Kidney (tissue), 14 donors: ENCODE measurements around the gene CBLN3. TPM values are rescaled to one million over a fixed set of nuclear protein-coding genes. Genes with fewer than 3 reads are reported as not detected.
"Not testable (repeated sequence)": the region's sequence is repeated elsewhere in the genome, so short reads cannot be mapped to it uniquely, and the experiment has no call there.

Experiments
- DNase-seq, 5 donors: peaks; one replicate each; pipeline ENCODE4 v3.0.0-alpha.2; 2013 to 2020
- FAIRE-seq: peaks from 2 replicates; lab custom pipeline; 2012; peaks lifted over from hg19 to GRCh38; lab: Jason Lieb, UNC
- H3K27ac ChIP-seq, 2 donors: one replicate each; pipeline ENCODE4 v1.7.0; 2013; ENCODE audit warnings: low read depth in 2 of 2, low read length in 2 of 2, inconsistent platforms in 1 of 2
- H3K27me3 ChIP-seq: one replicate; pipeline ENCODE4 v1.7.1; 2013; ENCODE audit warnings: low read length, inconsistent platforms; ENCODE audit not compliant: control insufficient read depth, insufficient read depth
- H3K36me3 ChIP-seq, 3 donors: one replicate each; pipeline versions ENCODE4 v1.7.0 to v1.7.1; 2013; ENCODE audit warnings: low read length in 3 of 3, control low read depth in 1 of 3, inconsistent platforms in 1 of 3; ENCODE audit not compliant: insufficient read depth in 3 of 3, control insufficient read depth in 2 of 3
- H3K4me1 ChIP-seq, 3 donors: one replicate each; pipeline versions ENCODE4 v1.7.0 to v1.7.1; 2013; ENCODE audit warnings: low read length in 3 of 3, inconsistent platforms in 1 of 3, low read depth in 1 of 3; ENCODE audit not compliant: control insufficient read depth in 2 of 3, insufficient read depth in 2 of 3
- H3K4me3 ChIP-seq, 3 donors: one replicate each; pipeline versions ENCODE4 v1.7.0 to v1.8.1; 2013; ENCODE audit warnings: low read length in 3 of 3, control low read depth in 1 of 3, inconsistent platforms in 1 of 3
- H3K9ac ChIP-seq, 3 donors: one replicate each; pipeline versions ENCODE4 v1.7.0 to v1.7.1; 2013; ENCODE audit warnings: low read length in 3 of 3, control low read depth in 1 of 3, inconsistent platforms in 1 of 3
- H3K9me3 ChIP-seq, 3 donors: one replicate each; pipeline versions ENCODE4 v1.7.0 to v1.7.1; 2013; ENCODE audit warnings: low read length in 3 of 3, control low read depth in 1 of 3, inconsistent platforms in 1 of 3; ENCODE audit not compliant: control insufficient read depth in 2 of 3, insufficient read depth in 1 of 3
- CTCF ChIP-seq: IDR thresholded peaks from 3 replicates; pipeline ENCODE4 v1.5.1; 2012; ENCODE audit warnings: mild to moderate bottlenecking, moderate library complexity, borderline replicate concordance; ENCODE audit not compliant: insufficient read depth; ENCODE audit errors: extremely low read depth
- intact Hi-C: fragments of 100-400 bp; cut with DNase I; formaldehyde crosslinking; loops from one replicate; pipeline ENCODE4 v1.11.1; 2022
- polyA plus RNA-seq: library from polyadenylated mRNA; stranded (reverse); fragments of 350-450 nt; fragmentation: Illumina TruSeq; extraction: RNeasy Lipid Tissue Mini Kit (QIAGEN cat#74804); gene quantifications from one replicate; pipeline ENCODE4 v1.2.3, GENCODE V29; 2014; ENCODE audit warnings: low read depth, low replicate concordance; ENCODE audit not compliant: insufficient read depth
- total RNA-seq: library from RNA; stranded (reverse); fragmentation: NEBNext Ultra II Directional; extraction: Animal tissue kit (Norgen Biotek cat#: 25700); gene quantifications from one replicate; pipeline ENCODE4 v1.2.1, GENCODE V29; 2021
- donor health status: control.
- donor health status: control.
- donor health status: control.
- donor health status: control.
- donor health status: control.
- donor health status: DM: yes; HTN: yes; CAD: no.
- donor health status: Normal renal cell carcinoma (clear cell type).

Gene CBLN3
- total and polyA plus RNA-seq, 2 donors from 2014 or later = 1.3 to 2.6 TPM

- Histone ChIP-seq H3K36me3 (no peaks in the 10 kb centered on the region), H3K9me3 (no peaks in the 10 kb centered on the region), H3K9ac (no peak overlapping the region), H3K4me3 (no peak overlapping the region), H3K27me3 (no peaks in the 10 kb centered on the region), H3K4me1 (peaks cover 0 to 4% (median 0%) of the 10 kb centered on the region in 3 donors), H3K27ac (no peak overlapping the region)
- intact Hi-C loops = no loop called here
- DNase-seq (no peak), FAIRE-seq (no peak)
- no peak for TF ChIP-seq CTCF
Measured at GRCh38 chr14:24388474-24389179, 40.8 kb downstream of the CBLN3 start.

GRCh38 chr14:24387579-24387978 is 41.9 kb downstream of the CBLN3 start:
- H3K9me3 ChIP-seq, H3K27me3 ChIP-seq, H3K4me3 ChIP-seq, intact Hi-C loops, FAIRE-seq, DNase-seq, H3K4me1 ChIP-seq, H3K36me3 ChIP-seq, H3K27ac ChIP-seq, H3K9ac ChIP-seq: not testable (repeated sequence)

- H3K36me3 ChIP-seq = no peaks in the 10 kb centered on the region
- no peaks in the 10 kb centered on the region for H3K4me1 ChIP-seq
- H3K9ac ChIP-seq = no peak overlapping the region
- FAIRE-seq (no peak), DNase-seq (no peak)
- no peak overlapping the region for H3K27ac ChIP-seq
- no peaks in the 10 kb centered on the region for H3K27me3 ChIP-seq
- intact Hi-C loops = no loop called here
- H3K4me3 ChIP-seq = no peak overlapping the region
- H3K9me3 ChIP-seq = no peaks in the 10 kb centered on the region
- no peak for TF ChIP-seq CTCF
Measured at GRCh38 chr14:24387009-24387345, 42.5 kb downstream of the CBLN3 start.

- H3K9me3 ChIP-seq = no peaks in the 10 kb centered on the region
- H3K36me3 ChIP-seq = no peaks in the 10 kb centered on the region
- H3K27ac ChIP-seq = no peak overlapping the region
- H3K4me3 ChIP-seq = no peak overlapping the region
- FAIRE-seq (no peak), DNase-seq (no peak)
- intact Hi-C loops = no loop called here
- H3K27me3 ChIP-seq = no peaks in the 10 kb centered on the region
- no peaks in the 10 kb centered on the region for H3K4me1 ChIP-seq
- H3K9ac ChIP-seq = no peak overlapping the region
- TF ChIP-seq CTCF = no peak
Measured at GRCh38 chr14:24385524-24385923, 43.9 kb downstream of the CBLN3 start.
